HL-60 (cell line): ENCODE data around the gene SSPN.

Experiments
- DNase-seq, 2 experiments: peaks; one replicate each; pipeline ENCODE4 v3.0.0-alpha.2; 2010 to 2020; ENCODE audit warnings: low read depth in 1 of 2, low spot score in 1 of 2
- H3K27ac ChIP-seq: fragments of 250-450 bp; sonication (Bioruptor Pico); replicated peaks from 2 replicates; pipeline ENCODE4 v1.5.1; 2020; ENCODE audit warnings: mild to moderate bottlenecking, moderate library complexity
- H3K27me3 ChIP-seq: fragments of 250-450 bp; sonication (Bioruptor Pico); 2 replicates; pipeline ENCODE4 v1.5.1; 2021; ENCODE audit warnings: mild to moderate bottlenecking, moderate library complexity; ENCODE audit not compliant: insufficient read depth, poor library complexity, severe bottlenecking
- H3K4me3 ChIP-seq: replicated peaks from 2 replicates; pipeline ENCODE4 v1.5.1; 2011; ENCODE audit warnings: mild to moderate bottlenecking, control low read depth, low read length; ENCODE audit not compliant: insufficient read depth
- CTCF ChIP-seq: IDR thresholded peaks from one replicate; pipeline ENCODE4 v1.5.1; 2011; ENCODE audit warnings: low read length, control low read depth, inconsistent platforms; ENCODE audit not compliant: insufficient read depth
- GABPA ChIP-seq: IDR thresholded peaks from 2 replicates; pipeline ENCODE4 v1.6.1; 2012; ENCODE audit warnings: low read depth
- POLR2AphosphoS5 ChIP-seq: IDR thresholded peaks from 2 replicates; pipeline ENCODE4 v1.6.1; 2012; ENCODE audit warnings: low read depth
- SPI1 ChIP-seq: IDR thresholded peaks from 2 replicates; pipeline ENCODE4 v1.6.1; 2012; ENCODE audit warnings: low read depth, mild to moderate bottlenecking, borderline replicate concordance
- TF ChIP-seq, protein P1 (sequence below): IDR thresholded peaks from 2 replicates; pipeline ENCODE4 v1.6.1; 2012; ENCODE audit warnings: low read depth; ENCODE audit not compliant: insufficient replicate concordance

Gene SSPN

DNA sequence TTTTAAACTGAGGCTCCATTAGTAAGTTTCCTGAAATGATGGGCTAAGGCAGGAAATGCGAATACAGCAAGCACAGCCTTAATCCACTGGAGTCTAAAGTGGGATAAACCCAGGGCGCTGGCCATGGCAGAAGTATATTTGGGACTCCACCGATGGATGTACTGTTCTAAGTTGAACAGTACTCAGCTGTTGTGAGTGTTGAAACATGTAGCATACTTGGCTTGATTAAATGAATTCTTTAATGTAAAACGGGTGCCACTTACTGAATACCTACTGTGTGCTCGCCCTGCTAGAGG lies 996 bp downstream of the SSPN start:
- TF ChIP-seq SPI1 (no peak), POLR2AphosphoS5 (no peak), CTCF (no peak), GABPA (no peak)
- TF ChIP-seq, protein P1, sequence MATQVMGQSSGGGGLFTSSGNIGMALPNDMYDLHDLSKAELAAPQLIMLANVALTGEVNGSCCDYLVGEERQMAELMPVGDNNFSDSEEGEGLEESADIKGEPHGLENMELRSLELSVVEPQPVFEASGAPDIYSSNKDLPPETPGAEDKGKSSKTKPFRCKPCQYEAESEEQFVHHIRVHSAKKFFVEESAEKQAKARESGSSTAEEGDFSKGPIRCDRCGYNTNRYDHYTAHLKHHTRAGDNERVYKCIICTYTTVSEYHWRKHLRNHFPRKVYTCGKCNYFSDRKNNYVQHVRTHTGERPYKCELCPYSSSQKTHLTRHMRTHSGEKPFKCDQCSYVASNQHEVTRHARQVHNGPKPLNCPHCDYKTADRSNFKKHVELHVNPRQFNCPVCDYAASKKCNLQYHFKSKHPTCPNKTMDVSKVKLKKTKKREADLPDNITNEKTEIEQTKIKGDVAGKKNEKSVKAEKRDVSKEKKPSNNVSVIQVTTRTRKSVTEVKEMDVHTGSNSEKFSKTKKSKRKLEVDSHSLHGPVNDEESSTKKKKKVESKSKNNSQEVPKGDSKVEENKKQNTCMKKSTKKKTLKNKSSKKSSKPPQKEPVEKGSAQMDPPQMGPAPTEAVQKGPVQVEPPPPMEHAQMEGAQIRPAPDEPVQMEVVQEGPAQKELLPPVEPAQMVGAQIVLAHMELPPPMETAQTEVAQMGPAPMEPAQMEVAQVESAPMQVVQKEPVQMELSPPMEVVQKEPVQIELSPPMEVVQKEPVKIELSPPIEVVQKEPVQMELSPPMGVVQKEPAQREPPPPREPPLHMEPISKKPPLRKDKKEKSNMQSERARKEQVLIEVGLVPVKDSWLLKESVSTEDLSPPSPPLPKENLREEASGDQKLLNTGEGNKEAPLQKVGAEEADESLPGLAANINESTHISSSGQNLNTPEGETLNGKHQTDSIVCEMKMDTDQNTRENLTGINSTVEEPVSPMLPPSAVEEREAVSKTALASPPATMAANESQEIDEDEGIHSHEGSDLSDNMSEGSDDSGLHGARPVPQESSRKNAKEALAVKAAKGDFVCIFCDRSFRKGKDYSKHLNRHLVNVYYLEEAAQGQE = no peak
- no peak overlapping the region for H3K4me3 ChIP-seq
- no peak overlapping the region for H3K27ac ChIP-seq
- H3K27me3 ChIP-seq = peaks cover 12% of the 10 kb centered on the region
- DNase-seq = no peak

DNA sequence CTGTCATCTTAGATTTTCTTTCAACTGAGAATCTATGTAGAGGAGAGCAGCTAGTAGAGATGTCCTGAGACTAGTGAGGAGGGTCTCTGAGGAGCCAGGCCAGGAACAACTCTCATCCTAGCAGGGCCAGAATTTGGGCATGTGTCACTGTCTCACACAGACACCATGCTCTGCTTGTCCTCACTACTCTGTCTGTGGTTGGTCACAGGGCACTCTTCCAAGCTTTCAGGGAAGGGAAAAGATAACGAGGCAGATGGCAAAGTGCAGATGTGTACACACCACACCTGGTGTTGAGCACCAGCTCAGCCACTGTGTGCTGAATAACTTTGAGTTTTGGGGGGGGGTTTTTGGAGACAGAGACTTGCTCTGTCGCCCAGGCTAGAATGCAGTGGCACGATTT lies 2.5 kb downstream of the SSPN start:
- Histone ChIP-seq H3K27ac (no peak overlapping the region), H3K27me3 (peaks cover 12% of the 10 kb centered on the region), H3K4me3 (no peak overlapping the region)
- TF ChIP-seq, protein P1 = no peak
- TF ChIP-seq CTCF = no peak
- TF ChIP-seq GABPA = no peak
- no peak for TF ChIP-seq SPI1
- no peak for TF ChIP-seq POLR2AphosphoS5
- DNase-seq = no peak

GRCh38 chr12:26198742-26199141 lies 3.4 kb downstream of the SSPN start:
- no peak for DNase-seq
- Histone ChIP-seq H3K4me3 (no peak overlapping the region), H3K27me3 (peaks cover 12% of the 10 kb centered on the region), H3K27ac (no peak overlapping the region)
- TF ChIP-seq, protein P1 = no peak
- no peak for TF ChIP-seq GABPA
- TF ChIP-seq CTCF = no peak
- no peak for TF ChIP-seq SPI1
